Measurements from ENCODE around the gene RNU6-1.

The RNU6-1 gene

DNA sequence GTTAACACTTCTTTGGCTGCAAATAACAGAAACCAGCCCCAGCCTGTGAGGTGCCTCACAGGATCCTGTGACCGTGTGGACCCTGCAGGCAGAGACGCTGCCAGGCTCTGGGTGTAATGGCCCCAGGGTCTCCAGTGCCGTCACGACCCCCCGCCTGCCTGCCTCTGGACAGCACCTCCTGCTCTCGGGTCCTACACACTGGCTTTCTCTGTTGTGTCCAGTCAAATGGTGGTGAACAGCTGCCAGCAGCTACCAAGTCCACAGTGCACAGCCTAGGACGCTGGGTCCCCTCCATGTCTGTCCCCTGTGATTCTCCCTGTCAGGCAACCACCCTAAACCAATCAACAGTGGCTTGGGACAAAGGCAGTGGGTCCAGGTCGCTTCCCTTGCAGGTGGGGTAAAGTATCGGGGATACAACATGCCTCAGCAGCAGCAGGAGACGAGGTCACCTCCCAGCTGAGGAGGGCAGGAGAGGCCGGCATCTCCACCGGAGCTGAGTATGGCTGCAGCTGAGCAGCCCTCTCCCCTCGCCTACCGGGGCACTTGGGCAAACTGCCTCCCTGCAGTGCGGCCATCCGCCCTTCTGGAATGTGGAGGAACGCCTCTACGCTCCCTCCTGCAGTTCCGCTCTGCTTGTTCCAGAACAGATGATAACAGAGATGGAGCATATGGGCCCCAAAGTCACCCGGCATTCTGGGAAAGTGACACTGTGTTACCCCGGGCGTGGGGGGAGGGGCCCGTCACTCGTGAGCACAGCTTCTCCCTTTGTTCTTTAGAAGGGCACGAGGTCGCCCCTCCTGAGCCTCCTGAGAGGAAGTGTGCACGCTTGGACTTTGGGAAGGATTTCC is 35.6 kb downstream of the RNU6-1 start:
- no peak for DNase-seq (ENCODE audit: low read depth in 1 of 2, low spot score in 1 of 2)

DNA sequence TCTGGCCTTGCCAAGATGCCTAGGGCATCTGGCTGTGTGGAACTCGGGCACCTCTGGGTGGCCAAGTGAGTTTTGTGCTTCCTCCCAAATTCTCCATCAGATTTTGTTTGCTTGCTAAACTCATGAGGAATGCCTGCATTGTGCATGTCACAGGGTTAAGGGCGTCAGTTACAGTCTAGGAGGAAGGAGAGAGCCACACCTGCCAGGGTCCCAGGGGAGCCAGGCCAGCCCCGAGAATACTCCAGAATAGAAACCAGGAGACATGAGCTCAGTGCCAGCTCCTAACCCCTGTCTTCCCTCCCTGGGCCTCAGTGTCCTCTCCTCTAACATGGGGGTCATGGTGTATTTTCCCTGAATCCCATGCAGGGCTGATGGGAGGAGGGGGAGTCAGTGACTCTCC is 36.5 kb downstream of the RNU6-1 start:
- no peak for DNase-seq (ENCODE audit: low read depth in 1 of 2, low spot score in 1 of 2)

DNA sequence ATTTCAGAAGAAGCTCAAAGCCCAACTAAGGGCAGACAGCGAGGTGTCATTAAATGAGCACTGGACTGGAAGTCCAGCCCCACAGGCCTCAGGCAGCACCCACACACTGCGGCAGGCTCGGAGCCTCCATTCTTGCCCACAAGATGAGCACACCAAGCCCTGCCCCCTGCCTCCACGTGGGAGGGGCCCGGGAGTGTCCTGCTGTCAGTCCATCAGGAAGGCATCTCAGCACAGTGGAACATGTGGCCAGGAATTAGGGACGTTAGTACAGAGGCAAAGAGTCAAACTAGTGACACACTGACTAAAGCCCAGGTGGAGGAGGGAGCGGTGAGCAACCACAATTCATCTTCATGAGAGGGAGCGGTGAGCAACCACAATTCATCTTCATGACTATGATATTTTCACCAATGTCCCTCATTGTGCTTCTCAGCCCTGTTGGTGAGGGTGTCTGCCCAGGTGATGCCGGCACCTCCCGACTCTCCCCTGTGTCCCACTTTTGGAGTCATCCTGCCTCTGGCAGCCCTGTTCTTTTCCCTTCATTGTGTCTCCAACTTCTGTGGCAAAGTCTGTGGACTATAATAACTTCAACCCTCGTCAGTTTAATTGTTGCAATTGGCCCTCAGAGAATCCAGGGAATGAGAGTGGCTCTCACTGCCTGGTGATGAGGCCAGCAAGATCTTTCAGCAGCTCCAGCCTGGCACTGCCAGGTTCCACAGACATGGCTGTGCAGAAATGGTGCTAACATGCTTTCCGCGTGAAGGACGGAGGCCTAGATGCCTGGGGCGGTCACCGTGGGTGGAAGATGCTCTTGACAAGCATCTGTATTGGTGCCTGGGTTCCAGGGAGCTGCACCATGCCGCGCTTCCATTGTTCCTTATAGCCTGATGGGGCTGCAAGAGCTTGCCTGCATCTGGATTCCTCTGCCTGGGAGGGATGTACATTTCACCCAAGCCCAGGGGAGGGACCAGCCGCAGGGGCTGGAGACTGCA is 37.6 kb downstream of the RNU6-1 start:
- no peak for DNase-seq (ENCODE audit: low read depth in 1 of 2, low spot score in 1 of 2)

DNA sequence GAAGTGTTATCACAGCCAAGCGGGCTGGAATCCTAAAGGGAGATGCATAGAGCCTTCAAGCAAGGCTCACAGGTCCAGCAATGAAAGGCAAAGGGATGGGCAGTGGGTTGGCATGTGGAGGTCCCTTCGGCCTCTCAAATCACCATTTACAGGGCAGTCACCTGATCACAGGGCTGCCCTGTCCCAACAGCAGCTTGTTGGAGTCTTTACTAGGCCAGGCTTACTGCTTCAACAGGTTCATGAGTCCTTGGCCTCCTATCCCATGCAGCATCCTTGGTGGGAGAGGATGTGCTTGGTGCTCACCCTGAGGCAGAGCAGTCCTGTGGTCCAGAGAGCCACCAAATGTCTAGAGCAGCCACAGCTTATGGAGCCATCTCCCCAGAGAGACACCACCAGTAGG is 38.7 kb downstream of the RNU6-1 start:
- no peak for DNase-seq (ENCODE audit: low read depth in 1 of 2, low spot score in 1 of 2)

DNA sequence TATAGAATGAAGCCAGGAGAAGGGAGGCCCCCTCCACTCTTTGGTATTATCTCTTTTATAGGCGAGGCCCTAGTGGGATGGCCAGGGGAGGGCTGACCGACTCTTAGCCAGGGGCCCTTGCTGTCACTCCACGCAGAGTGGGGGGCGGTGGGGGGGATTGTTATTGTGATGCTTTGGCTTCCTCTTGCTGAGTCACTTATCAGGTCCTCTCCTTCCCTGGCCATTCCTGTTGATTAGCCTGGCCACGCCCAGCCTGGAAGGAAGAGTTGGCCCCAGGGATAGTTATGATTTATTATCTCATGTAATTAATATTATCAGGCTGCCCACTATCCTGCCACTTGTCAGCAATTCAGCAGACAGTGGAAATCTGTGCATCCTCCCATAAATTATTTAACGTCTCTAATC is 40.0 kb downstream of the RNU6-1 start:
- DNase-seq (ENCODE audit: low read depth in 1 of 2, low spot score in 1 of 2) = no peak

DNA sequence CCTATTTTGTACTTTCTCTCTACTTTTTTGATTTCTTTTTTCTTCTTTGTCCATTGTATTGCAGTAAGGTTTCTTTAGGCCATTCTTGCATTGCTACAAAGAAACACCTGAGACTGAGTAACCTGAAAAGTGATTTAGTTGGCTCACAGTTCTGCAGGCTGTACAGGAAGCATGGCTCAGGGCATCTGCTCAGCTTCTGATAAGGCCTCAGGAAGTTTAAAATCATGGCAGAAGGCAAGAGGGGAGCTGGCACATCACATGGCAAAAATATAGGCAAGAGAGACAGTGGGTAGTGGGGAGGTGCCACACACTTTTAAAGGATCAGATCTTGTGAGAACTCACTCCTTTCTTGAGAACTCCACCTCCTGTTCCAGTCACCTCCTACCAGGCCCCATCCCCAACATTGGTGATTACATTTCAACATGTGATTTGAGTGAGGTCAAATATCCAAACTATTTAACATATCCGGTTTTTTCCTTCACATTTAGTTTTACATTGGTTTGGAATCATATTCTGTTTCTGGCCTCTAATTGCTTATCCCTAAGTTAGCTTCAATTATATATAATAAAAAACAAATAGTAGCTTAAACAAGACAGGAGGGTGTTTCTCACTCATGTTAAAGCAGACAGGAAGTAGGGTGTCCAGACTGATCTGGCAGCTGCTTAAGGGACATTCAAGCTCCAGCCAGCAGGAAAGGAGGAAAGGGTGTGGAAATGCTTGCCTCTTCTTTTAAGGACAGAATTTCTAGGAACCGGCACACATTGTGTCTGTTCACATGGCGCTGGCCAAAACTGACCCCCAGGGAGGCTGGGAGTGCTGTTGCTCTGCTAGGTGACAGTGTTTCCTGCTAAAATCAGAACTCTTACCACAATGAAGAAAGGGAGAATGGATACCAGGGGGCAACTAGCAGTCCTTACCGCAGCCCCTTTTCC is 43.4 kb downstream of the RNU6-1 start:
- no peak for DNase-seq (ENCODE audit: low read depth in 1 of 2, low spot score in 1 of 2)

DNA sequence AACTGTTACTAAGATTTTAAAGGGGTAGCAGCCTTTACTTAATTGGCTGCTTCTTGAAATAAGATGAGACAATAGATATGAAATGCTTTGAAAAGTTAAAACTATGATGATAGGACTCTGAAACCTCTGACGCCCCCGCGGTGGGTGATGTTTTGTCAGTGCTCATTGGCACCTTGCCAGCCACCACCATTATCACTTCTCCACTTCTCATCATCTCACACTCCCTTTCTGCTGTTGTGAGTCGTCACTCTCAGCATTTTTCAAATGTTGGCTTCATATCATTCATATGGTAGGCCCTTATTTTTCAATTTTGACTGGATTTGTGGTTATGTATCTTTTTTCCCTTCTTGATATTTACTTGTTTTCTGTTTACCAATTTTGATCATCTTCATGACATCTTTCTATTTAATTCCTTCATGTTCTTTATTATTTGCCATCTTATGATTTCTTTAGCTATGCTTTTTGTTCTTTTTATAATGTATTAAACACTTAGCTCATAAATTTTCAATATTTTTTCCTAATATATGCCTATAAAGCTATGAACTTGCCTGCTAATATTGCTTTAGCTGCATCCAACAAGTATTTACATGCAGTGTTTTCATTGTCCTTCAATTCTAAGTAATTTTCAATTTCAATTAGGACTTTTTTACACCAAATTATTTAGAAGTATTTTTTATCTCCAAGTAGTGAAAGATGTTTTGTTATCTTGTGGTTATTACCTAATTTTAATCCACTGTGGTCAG is 44.8 kb downstream of the RNU6-1 start:
- DNase-seq (ENCODE audit: low read depth in 1 of 2, low spot score in 1 of 2) = no peak

DNA sequence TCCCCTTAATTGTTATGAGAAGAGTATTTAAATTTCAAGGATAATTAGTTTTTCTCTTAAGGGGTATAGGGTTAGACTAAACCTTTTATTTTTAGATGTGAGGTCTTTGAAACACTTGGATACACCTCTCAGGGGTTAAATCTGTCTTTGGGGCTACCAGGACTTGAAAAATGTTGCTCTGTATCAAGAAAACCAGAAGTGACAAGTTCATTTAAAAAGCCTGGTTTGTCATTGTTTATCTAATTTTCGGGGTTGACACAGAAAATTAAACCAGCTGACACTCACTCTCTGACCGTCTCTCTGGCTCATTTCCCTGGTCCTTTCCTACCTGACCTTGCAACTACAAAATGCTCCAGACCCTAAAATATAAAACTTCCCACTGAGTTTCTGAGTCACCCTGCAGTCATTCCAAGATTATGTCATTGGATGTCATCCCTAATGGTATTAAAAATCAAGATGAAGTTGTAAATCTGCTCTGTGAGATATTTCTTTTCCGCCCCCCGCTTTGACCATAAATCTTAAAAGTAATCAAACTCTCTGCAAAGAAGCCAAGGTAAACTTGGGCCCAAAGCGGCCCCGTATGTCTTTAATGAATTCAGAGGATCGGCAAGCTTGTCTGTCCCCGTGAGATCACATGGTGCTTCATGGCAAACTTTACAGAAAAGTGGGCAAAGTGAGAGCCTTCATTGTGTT is 47.4 kb downstream of the RNU6-1 start:
- DNase-seq (ENCODE audit: low read depth in 1 of 2, low spot score in 1 of 2) = no peak

DNA sequence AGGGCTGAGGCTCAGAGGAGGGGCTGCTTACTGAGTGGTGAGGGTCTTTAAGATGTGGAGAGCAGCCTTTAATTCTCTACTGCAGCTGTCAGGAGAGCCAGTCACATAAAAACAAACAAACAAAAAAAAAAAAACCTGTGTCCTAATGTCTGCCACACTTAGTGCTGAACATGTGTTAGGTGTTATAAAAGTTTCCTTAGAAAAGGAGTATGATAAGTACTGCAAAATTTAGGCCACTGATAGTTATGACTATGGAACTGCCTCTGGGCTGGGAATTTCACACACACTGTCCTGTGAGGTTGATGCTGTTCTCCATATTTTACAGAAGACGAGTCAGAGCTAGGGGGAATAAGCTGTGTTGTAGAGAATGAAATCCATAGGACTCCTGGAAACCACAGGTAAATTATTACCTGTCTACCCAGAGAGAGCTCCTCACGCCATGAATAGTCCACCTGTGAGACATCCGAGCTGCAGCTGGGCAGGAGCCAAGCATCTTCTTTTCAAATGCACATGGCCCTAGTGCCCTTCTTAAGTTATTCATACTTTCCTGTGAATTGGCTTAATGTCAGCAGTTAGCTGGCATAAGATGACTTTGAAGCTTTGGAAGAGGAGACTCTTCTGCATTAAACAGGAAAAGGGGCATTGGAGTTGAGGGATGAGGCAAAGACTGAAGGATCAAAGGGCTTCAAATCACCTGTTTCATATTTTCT is 49.1 kb downstream of the RNU6-1 start:
- no peak for DNase-seq (ENCODE audit: low read depth in 1 of 2, low spot score in 1 of 2)
